Breast epithelium (tissue), 3 donors: ENCODE measurements around the gene GDF10.

Source experiments
- POLR2A ChIP-seq: fragments of 450-650 bp; IDR thresholded peaks from one replicate; pipeline ENCODE4 v1.6.1; 2016; ENCODE audit warnings: antibody characterized with exemption, mild to moderate bottlenecking, moderate library complexity
- TF ChIP-seq, protein P1 (sequence below), 3 donors: fragments of 450-650 bp; IDR thresholded peaks; one replicate each; pipeline ENCODE4 v1.5.1; 2016 to 2017; ENCODE audit warnings: antibody characterized with exemption in 3 of 3, mild to moderate bottlenecking in 3 of 3, moderate library complexity in 3 of 3

DNA sequence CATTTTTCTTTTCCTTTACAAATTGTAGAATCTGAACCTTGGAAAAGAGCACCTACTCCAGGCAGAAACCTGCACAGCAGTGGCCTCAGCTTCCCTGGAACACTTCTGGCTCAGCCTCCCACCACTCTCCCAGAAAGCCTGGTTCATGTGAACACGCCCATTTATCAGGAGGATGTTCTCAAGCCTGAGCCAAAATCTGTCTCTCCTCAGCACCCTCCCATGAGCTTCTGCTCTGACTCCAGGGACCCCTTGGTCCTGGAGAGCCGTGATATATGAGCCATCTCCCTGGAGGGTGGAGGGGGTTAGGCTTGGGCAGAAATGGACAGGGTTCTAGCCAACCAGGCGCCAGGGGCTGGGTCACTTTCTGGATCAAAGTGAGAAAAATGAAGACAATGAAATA, 32.4 kb downstream of the GDF10 start:
- TF ChIP-seq, protein P1, sequence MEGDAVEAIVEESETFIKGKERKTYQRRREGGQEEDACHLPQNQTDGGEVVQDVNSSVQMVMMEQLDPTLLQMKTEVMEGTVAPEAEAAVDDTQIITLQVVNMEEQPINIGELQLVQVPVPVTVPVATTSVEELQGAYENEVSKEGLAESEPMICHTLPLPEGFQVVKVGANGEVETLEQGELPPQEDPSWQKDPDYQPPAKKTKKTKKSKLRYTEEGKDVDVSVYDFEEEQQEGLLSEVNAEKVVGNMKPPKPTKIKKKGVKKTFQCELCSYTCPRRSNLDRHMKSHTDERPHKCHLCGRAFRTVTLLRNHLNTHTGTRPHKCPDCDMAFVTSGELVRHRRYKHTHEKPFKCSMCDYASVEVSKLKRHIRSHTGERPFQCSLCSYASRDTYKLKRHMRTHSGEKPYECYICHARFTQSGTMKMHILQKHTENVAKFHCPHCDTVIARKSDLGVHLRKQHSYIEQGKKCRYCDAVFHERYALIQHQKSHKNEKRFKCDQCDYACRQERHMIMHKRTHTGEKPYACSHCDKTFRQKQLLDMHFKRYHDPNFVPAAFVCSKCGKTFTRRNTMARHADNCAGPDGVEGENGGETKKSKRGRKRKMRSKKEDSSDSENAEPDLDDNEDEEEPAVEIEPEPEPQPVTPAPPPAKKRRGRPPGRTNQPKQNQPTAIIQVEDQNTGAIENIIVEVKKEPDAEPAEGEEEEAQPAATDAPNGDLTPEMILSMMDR (IDR thresholded peaks at IDR 0.05), result no peak
- no peak for TF ChIP-seq POLR2A
